Peyer's patch (tissue), 4 donors: ENCODE data around the gene ACOX3. TPM values are rescaled to one million over a fixed set of nuclear protein-coding genes. Genes with fewer than 3 reads are reported as not detected.

Experiments used
- DNase-seq, 3 donors: peaks; one replicate each; pipeline ENCODE4 v3.0.0-alpha.2; 2017 to 2019
- H3K27ac ChIP-seq, 4 donors: fragments of 200-600 bp; sonication (generic); one replicate each; pipeline ENCODE4 v1.5.1; 2016 to 2019
- H3K27me3 ChIP-seq, 2 donors: fragments of 200-600 bp; sonication (generic); one replicate each; pipeline ENCODE4 v1.5.1; 2019
- H3K36me3 ChIP-seq, 3 donors: fragments of 200-600 bp; sonication (generic); one replicate each; pipeline ENCODE4 v1.5.1; 2016 to 2019
- H3K4me1 ChIP-seq, 4 donors: fragments of 200-600 bp; sonication (generic); one replicate each; pipeline ENCODE4 v1.5.1; 2016 to 2019
- H3K4me3 ChIP-seq, 4 donors: fragments of 200-600 bp; sonication (generic); 1 replicate in 3 of 4; 2 replicates in 1 of 4; pipeline ENCODE4 v1.5.1; 2016 to 2019; ENCODE audit warnings: mild to moderate bottlenecking in 1 of 4
- H3K9me3 ChIP-seq, 4 donors: fragments of 200-600 bp; sonication (generic); one replicate each; pipeline ENCODE4 v1.5.1; 2016 to 2019; ENCODE audit warnings: mild to moderate bottlenecking in 1 of 4
- POLR2A ChIP-seq, 2 donors: fragments of 450-650 bp; IDR thresholded peaks; one replicate each; pipeline ENCODE4 v1.5.1; 2017; ENCODE audit warnings: antibody characterized with exemption in 2 of 2, mild to moderate bottlenecking in 2 of 2, moderate library complexity in 2 of 2
- total RNA-seq, 4 donors: library from RNA; depleted of rRNA; stranded (reverse); fragments of >200 nt; gene quantifications; one replicate each; pipeline ENCODE4 v1.1.0, GENCODE V29; 2016
- TF ChIP-seq, protein P1 (sequence below), 6 experiments: fragments of 450-650 bp in 4 of 6; fragments of 200-600 bp in 2 of 6; sonication (generic) in 1 of 6; IDR thresholded peaks; one replicate each; pipeline ENCODE4 v1.5.1; 2017 to 2019; ENCODE audit warnings: antibody characterized with exemption in 6 of 6, mild to moderate bottlenecking in 3 of 6, moderate library complexity in 1 of 6

ACOX3 gene
- total RNA-seq, 4 donors from 2014 or later, result 17.2 to 95.7 (median 43.7) TPM

DNA sequence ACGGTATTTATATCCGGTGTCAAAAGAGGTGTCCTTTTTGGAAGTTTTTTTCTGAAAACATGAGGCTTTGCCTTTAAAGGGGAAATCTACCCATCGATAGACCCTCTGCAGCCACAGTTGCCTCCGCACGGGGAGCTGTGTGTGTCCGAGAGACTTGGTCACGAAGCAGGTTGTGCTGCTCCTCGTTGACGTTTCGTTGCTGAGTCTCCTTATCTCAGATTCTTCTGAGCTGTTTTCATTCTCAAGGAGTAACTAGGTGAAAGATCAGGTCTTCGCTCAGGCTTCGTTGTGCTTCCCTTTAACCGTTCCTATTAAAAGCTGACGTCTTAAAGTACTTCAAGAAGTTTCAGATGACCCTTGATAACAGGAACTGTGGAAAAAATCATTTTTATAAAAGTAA is 23.9 kb upstream of the ACOX3 start:
- Histone ChIP-seq H3K4me1 (no peaks in the 10 kb centered on the region), H3K36me3 (peaks cover 0 to 70% (median 0%) of the 10 kb centered on the region in 3 donors), H3K27ac (no peak overlapping the region), H3K27me3 (no peaks in the 10 kb centered on the region), H3K4me3 (no peak overlapping the region), H3K9me3 (no peaks in the 10 kb centered on the region)
- TF ChIP-seq, protein P1, sequence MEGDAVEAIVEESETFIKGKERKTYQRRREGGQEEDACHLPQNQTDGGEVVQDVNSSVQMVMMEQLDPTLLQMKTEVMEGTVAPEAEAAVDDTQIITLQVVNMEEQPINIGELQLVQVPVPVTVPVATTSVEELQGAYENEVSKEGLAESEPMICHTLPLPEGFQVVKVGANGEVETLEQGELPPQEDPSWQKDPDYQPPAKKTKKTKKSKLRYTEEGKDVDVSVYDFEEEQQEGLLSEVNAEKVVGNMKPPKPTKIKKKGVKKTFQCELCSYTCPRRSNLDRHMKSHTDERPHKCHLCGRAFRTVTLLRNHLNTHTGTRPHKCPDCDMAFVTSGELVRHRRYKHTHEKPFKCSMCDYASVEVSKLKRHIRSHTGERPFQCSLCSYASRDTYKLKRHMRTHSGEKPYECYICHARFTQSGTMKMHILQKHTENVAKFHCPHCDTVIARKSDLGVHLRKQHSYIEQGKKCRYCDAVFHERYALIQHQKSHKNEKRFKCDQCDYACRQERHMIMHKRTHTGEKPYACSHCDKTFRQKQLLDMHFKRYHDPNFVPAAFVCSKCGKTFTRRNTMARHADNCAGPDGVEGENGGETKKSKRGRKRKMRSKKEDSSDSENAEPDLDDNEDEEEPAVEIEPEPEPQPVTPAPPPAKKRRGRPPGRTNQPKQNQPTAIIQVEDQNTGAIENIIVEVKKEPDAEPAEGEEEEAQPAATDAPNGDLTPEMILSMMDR (IDR thresholded peaks at IDR 0.05), result no peak
- no peak for TF ChIP-seq POLR2A (IDR thresholded peaks at IDR 0.05)
- DNase-seq, result no peak

- no peak overlapping the region for H3K4me3 ChIP-seq
- no peak overlapping the region for H3K27ac ChIP-seq
- H3K9me3 ChIP-seq, result no peaks in the 10 kb centered on the region
- no peaks in the 10 kb centered on the region for H3K27me3 ChIP-seq
- no peak for TF ChIP-seq POLR2A (IDR thresholded peaks at IDR 0.05)
- TF ChIP-seq, protein P1 (IDR thresholded peaks at IDR 0.05), result no peak
- no peaks in the 10 kb centered on the region for H3K4me1 ChIP-seq
- DNase-seq, result no peak
- H3K36me3 ChIP-seq, result peaks cover 0 to 69% (median 0%) of the 10 kb centered on the region in 3 donors
Measured at GRCh38 chr4:8463811-8464210, 23.3 kb upstream of the ACOX3 start.

DNA sequence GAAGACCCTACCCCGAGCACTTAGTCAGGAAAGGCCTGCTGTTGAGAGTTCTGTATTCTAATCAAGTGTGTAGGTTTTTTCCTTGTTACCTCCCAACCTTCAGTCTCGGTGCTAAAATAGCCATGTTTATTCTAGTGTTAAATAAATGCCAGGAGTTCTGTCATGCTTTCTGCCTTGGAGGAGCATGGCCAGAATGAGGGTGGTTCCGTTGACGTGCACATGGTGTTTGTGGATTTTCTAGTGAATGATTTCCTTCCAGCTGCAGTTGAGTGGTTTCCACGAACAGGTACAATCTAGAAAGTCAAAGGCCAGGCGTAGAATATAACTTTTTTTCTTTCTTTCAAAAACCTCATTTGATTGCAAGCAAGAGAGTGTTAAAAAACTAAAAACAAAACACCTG is 21.1 kb upstream of the ACOX3 start:
- TF ChIP-seq, protein P1 (IDR thresholded peaks at IDR 0.05), result no peak
- no peak for TF ChIP-seq POLR2A (IDR thresholded peaks at IDR 0.05)
- Histone ChIP-seq H3K27me3 (no peaks in the 10 kb centered on the region), H3K27ac (no peak overlapping the region), H3K4me3 (no peak overlapping the region), H3K36me3 (peaks cover 0 to 68% (median 0%) of the 10 kb centered on the region in 3 donors), H3K9me3 (no peaks in the 10 kb centered on the region), H3K4me1 (no peaks in the 10 kb centered on the region)
- DNase-seq, result no peak

DNA sequence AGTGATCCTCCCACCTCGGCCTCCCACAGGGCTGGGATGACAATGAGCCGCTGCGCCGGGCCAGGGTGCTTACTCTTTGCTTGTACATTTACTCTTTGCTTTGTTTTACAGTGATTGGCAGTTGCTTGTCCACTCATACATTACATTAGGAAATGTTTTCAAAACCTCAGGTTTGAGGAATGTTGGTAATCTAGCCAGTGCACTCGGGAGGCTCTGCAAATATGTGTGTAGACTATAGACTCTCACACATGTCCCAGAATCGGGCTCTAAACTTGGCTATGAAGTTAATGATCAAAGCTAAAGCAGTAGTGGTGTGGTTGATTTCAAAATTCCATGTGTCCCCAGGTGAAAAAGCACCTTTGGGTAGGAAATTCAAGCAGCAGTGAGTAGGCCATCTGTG is 20.6 kb upstream of the ACOX3 start:
- TF ChIP-seq POLR2A (IDR thresholded peaks at IDR 0.05), result no peak
- TF ChIP-seq, protein P1 (IDR thresholded peaks at IDR 0.05), result no peak
- H3K36me3 ChIP-seq, result peaks cover 0 to 68% (median 0%) of the 10 kb centered on the region in 3 donors
- DNase-seq, result no peak
- no peaks in the 10 kb centered on the region for H3K9me3 ChIP-seq
- H3K4me1 ChIP-seq, result no peaks in the 10 kb centered on the region
- H3K27ac ChIP-seq, result no peak overlapping the region
- no peak overlapping the region for H3K4me3 ChIP-seq
- H3K27me3 ChIP-seq, result no peaks in the 10 kb centered on the region

DNA sequence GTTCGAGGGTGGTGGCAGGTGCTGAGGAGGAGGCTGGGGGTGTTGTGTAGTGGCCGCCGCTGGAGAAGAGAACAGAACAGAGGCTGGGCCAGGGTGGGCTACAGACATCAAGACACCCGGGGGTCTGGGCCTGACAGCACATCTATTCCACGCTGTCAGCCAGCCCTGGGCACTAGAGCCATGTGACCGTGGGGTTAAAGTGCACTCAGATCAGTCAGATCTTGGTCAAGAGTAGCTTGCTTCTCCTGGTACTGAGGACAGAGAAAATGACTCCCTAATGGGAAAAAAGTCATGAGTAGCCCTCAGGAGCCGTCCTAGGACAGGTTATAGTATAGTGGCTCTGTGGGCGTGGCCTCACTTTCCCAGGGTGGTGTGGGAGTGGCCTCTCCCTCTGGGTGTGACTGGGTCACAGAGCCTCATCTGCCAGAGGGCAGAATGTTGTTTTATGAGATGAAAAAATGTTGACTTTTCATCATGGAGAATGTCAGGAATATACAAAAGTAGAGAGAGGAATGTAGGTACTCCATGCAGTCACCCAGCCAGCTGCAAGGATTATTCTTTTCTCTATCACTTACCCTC is 19.4 kb upstream of the ACOX3 start:
- no peak overlapping the region for H3K27ac ChIP-seq
- DNase-seq, result peak in 1 of 3 donors; percentile 62
- peaks cover 0 to 68% (median 0%) of the 10 kb centered on the region in 3 donors for H3K36me3 ChIP-seq
- no peaks in the 10 kb centered on the region for H3K4me1 ChIP-seq
- H3K4me3 ChIP-seq, result no peak overlapping the region
- no peaks in the 10 kb centered on the region for H3K9me3 ChIP-seq
- no peaks in the 10 kb centered on the region for H3K27me3 ChIP-seq
- no peak for TF ChIP-seq POLR2A (IDR thresholded peaks at IDR 0.05)
- TF ChIP-seq, protein P1 (IDR thresholded peaks at IDR 0.05), result no peak
